Jurkat, Clone E6-1 (cell line): ENCODE results near the gene BDP1. TPM values are rescaled to one million over a fixed set of nuclear protein-coding genes. Genes with fewer than 3 reads are reported as not detected.
"Not testable (repeated sequence)": the region's sequence is repeated elsewhere in the genome, so short reads cannot be mapped to it uniquely, and the experiment has no call there.

Experiments used
- DNase-seq: peaks from one replicate; pipeline ENCODE4 v3.0.0-alpha.2; 2011; ENCODE audit warnings: low read depth, low spot score
- H3K4me3 ChIP-seq: 2 replicates; pipeline ENCODE4 v1.5.1; 2011; ENCODE audit warnings: mild to moderate bottlenecking, low read length, control low read depth, moderate library complexity
- polyA plus RNA-seq: library from polyadenylated mRNA; unstranded; fragments of >200 nt; gene quantifications from one replicate; pipeline ENCODE4 v1.2.1, GENCODE V29; 2012; ENCODE audit warnings: missing spikeins; ENCODE audit not compliant: insufficient read length, insufficient read depth

BDP1 gene, protein sequence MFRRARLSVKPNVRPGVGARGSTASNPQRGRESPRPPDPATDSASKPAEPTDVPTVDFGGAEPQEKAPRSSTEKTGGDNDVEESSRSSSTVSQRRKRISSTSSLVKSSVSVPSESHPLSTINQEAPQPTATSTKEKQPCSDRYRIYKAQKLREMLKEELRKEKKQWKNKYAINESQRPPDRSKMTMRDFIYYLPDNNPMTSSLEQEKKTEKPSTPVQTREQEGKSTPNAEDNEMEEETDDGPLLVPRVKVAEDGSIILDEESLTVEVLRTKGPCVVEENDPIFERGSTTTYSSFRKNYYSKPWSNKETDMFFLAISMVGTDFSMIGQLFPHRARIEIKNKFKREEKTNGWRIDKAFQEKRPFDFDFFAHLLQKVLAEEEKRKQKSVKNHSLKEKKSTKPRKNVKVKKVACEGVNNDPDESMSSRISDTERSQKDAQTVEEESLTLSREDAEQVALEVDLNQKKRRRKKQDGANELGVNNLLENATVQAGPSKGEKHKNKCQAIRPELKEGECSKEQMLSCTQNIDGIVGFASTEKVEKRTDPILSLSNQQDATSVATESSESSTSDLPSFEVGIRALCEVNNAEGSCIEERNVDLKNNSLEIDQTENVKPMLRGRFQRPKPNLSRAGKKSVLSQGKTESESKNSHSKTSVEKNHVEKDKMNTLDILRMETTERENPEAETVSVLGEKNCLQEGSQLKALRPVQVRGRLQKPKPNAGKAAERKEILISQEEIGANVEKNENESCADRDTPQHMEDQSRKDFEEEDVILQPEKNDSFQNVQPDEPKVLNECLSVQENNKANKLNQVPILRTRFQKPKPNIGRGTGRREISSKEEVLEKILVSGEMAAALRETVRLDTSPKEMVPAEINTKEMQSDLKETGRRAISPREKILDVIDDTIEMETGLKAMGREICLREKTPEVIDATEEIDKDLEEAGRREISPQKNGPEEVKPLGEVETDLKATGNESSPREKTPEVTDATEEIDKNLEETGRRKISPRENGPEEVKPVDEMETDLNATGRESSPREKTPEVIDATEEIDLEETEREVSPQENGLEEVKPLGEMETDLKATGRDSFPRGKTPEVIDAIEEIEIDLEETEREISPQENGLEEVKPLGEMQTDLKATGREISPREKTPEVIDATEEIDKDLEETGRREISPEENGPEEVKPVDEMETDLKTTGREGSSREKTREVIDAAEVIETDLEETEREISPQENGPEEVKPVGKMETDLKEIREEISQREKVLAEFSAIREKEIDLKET (N-terminal part only)
- 10.2 TPM for polyA plus RNA-seq

DNA sequence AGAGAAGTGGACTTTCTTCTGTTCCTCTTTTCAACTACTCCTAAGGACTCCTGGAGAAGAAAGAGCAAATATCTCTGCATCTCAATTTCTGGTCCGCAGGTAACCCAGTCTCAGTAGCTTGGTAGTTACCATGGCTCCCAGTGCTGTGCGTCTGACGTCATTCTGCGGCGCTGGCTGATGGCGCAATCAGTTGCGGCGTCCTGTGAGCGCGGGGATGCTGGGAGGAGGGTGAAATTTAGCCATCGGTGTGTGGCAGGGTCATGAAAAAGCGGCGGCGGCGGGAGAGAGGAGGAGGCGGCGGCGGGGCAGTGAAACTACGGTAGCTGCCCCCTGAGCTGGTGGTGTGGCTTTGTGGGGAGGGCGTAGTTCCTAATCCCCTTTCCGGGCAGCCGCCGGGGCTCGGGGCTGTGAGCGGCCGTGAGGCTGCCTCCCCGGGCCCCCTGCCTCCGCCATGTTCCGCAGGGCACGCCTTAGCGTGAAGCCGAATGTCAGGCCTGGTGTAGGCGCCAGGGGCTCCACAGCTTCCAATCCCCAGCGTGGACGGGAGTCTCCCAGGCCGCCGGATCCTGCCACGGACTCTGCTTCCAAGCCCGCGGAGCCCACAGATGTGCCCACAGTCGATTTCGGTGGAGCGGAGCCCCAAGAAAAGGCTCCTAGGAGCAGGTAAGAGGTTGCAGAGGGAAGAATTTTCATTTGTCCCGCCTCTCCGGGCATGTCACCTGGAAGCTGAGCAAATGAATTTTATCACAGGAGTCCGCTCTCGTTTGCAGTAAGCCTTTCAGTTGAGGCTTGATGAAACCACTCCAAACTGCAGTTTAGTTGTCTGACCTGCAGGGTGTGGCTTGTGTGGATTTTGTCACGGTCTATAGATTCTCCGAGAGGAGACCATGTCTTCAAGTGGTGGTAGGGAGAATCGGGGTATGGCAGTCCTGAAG is at the start of gene BDP1:
Gene BDP1 (plus strand): TSS at position 225 of the 935 bp plus-strand sequence. CDS start 227 bp downstream, at position 452.
- peak; percentile 91 for DNase-seq
- H3K4me3 ChIP-seq, result peak within 1 kb of the TSS; percentile 90

DNA sequence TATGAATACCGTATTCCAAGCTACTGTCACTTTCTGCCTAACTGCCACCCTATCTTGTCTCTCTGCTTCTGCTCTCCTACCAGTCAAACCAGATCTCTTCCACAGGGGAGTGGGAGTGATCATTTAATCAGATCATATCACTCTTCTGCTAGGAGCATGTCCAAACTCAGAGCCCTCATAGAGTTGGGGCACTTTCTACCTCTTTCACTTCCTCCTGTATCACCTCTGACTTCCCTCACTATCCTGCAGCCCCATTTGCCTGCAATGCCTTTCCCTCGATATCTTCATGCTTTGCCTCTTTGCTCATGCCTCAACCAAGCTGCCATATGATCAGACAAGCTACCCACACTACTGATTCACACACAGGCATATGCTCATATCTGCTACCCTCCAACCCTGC is 45.4 kb upstream of the BDP1 start:
- DNase-seq, H3K4me3 ChIP-seq: not testable (repeated sequence)

DNA sequence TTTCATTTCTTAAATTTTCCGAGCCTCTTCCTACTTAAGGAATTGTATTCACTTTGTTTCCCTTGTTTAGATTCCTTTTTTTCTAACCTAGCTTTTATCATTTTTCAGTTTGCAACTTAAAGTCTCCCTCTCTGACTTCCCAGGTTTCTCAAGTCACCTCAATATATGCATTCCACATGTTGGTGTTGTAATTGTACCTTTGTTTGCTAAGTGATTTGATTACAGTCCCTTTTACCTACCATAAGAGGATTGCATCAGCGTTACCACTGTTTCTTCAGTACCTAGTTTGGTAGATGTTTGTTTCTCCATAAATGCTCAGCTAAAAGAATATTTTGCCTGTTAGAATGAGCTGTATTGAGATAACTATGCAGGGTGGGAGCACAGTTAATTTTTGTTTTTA is 39.8 kb upstream of the BDP1 start:
- not testable (repeated sequence) for H3K4me3 ChIP-seq, DNase-seq

DNA sequence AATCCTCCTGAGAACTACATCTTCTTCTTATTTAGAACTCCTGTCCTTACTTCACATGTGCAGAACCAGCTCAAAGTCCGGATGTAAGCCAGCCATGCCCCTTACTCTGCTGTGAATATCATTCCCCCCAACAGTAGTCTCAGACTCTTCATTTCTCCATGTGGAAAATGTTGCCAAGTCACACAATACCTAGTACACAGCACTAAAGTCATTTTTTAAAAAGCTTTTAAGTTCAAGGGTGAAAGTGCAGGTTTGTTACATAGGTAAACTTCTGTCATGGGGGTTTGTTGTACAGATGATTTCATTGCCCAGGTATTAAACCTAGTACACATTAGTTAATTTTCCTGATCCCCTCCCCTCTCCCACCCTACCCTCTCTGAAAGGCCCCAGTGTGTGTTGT is 37.4 kb upstream of the BDP1 start:
- H3K4me3 ChIP-seq, DNase-seq: not testable (repeated sequence)

DNA sequence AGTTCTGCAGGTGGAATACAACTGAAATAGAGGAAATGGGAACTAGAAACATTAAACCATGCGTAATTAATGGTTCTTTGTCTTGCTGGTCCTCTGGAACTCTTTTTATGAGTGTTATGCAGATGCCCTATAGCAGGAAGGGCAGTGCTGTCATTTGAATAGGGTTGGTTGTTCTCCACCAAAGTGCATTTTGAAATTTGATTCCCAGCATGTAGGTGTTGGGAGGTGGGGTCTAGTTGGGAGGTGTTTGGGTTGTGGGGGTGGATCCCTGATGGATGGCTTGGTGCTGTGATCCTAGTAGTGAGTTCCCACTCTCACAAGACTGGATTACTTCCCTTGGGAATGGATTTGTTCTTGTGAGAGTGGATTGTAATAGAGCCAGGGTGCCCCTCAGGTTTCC is 34.2 kb upstream of the BDP1 start:
- H3K4me3 ChIP-seq, DNase-seq: not testable (repeated sequence)

DNA sequence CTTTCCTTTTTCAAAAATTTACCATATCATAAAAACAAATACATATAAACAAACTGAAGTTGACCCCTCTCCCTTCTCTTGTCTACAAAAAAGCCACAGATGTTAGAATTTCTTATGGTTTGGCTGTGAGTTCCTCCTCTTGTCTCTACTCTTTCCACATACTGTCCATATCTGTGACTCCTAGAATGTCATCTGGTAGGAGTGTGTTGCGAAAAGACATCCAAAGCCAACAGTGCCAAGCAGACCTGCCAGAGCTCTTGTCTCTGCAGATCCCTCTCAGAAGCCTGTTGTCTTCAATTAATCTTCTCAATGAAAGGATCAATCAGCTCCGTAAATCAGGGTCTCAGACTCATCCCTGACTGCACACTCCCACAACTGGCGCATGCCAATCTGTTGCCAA is 31.6 kb upstream of the BDP1 start:
- not testable (repeated sequence) for H3K4me3 ChIP-seq, DNase-seq

DNA sequence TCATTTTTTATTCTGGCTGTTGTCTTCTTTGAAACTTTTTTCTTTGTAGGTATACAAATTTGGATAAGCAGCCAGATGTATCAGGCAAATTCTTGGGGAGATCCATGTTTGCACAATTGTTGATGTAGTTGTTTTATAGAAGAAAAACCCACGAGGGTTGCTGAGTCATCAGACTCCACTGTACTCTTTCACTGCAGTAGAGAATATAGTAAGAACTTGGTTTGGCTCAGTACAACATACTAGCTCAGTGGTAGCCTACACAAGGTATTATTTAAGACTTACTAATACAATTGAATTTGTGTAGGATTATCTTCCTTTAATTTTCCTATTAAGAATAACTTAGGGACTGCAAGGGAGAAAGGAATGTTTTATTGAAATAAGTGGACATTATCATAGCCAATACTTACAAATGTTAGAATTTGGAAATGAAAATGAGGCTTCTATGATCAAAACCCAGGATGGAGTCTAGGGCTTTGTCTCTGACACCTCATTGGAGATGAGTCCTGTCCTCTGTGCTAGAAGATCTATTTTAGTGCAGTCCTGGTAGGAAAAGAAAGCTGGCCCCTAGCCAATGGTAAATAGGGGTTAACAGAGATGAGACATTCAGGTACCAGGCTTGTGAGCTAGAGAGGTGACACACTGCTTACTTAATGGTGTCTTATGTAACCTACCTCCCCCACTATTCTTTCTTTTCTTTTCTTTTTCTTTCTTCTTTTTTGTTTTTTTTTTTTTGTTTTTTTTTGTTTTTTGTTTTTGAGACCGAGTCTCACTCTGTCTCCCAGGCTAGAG is 28.6 kb upstream of the BDP1 start:
- DNase-seq, H3K4me3 ChIP-seq: not testable (repeated sequence)

DNA sequence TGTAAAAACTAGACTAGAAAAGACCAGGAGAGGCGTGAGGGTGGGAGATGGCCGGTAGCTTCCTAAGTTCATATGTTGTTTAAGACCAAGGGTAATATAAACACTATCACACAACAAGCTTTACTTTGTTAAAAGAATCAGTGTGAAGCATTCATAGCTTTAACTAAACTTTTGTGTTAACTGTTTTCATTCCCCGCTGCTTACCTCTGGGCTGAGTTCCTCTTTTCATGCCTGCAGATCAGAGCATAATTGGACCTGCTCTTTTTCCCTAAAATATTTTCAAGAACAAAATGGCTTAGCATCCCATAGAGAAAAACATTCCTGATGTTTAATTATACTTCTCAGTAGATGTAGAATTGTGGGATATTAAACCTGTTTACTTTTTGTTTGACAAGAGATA is 23.0 kb upstream of the BDP1 start:
- not testable (repeated sequence) for DNase-seq, H3K4me3 ChIP-seq

DNA sequence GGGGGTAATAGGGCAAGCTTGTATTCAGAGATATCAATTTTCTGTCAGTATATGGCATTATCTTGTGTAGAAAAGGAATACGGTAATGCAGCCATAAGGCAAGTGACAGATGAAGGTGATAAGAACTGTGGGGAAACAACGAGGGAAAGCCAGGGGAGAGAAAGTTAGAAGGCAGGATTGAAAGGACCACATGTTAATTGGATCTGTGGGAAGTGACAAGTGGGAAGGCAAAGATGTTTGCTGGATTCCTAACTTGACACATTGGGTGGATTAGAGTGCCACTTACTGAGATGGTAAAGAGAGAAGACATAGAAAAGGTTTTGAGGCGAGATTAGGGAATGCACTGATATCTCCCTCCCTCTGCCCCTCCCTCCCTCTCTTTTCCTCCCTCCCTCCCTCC is 20.6 kb upstream of the BDP1 start:
- not testable (repeated sequence) for DNase-seq

DNA sequence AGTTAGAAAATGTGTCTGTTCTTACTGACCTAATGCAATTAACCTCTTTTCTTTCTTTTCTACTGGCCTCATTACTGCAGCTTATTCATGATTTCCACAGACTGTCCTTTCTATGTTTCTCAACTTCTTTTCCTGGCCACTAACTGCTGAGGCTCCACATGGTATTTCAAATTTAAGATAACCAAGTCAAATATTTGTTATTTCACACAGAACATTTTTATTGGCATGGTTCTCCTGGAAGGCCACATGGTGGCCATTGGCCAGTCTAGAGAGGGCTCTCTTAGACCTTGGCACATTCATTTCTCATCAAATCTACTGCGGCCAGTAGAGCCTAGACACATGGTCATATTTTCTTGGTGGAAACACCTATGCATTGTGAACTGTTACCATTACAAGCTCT is 13.9 kb upstream of the BDP1 start:
- not testable (repeated sequence) for H3K4me3 ChIP-seq, DNase-seq

More for the DNA sequence above, 20.6 kb upstream of the BDP1 start:
- H3K4me3 ChIP-seq, result not testable (repeated sequence)

DNA sequence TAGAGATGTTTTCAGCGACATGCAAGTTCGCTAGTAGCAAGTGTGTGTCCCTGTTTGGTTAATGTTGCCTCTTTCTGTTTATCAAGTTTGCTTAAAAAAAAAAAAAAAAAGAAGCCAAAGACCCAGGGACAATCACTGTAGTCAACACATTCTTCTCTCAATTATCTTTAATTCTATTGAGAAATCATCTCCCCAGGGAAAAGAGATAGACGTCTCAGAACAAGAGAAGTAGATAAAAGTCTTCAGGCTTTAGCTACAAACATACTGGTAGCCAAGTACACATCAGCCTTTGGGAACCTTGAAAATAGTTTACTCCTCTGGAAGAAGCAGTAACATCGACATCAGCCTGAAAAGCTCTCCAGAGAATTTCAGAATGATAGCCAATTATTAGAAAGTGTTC is 11.6 kb upstream of the BDP1 start:
- not testable (repeated sequence) for H3K4me3 ChIP-seq, DNase-seq

DNA sequence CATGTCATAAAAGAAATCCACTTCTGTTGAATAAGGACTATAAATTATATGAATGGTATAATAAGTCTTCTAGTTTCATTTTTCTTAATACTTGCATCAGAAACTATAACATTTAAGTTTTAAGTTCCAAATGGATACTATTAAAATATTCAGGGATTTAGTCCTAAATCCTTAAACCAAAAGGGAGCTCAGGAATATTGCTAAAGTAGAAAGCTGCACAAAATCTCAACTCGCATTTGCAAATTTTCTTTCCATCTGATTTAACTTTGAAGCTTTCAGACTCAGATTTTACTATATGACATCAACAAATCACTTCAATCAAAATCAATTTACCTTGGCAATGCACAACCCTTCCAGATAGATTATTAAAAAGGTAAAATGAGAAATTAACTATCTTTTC is 10.4 kb upstream of the BDP1 start:
- DNase-seq, H3K4me3 ChIP-seq: not testable (repeated sequence)

DNA sequence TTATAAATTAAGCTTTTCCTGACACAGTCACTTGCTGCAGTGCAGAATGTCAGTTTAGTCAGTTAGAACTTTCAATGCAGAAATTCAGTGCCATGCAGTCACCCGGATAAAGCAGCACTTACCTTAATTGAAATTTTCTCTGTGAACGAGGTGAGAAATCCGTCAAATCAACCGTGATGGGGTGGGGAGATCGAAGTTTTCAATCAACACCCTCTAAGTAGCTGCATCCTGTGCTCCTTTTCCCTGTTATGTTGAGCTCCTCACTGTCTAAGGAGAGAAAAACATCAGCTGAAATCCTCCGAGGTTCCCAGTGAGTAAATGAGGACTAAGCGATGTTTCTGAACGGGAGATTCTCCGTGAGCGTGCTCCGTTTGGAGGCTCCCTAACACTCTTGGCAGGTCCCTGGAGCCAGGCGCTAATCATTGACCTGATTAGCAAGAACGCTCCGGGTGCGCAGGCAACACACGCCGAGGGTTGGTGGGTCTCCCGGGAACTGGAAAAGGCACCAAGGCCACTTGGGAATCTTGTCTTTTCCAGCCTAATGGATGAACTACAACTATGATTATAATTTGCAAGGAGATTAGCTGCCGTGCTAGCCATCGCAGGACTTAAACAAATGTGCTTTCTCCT is 9.8 kb upstream of the BDP1 start:
- H3K4me3 ChIP-seq, DNase-seq: not testable (repeated sequence)

DNA sequence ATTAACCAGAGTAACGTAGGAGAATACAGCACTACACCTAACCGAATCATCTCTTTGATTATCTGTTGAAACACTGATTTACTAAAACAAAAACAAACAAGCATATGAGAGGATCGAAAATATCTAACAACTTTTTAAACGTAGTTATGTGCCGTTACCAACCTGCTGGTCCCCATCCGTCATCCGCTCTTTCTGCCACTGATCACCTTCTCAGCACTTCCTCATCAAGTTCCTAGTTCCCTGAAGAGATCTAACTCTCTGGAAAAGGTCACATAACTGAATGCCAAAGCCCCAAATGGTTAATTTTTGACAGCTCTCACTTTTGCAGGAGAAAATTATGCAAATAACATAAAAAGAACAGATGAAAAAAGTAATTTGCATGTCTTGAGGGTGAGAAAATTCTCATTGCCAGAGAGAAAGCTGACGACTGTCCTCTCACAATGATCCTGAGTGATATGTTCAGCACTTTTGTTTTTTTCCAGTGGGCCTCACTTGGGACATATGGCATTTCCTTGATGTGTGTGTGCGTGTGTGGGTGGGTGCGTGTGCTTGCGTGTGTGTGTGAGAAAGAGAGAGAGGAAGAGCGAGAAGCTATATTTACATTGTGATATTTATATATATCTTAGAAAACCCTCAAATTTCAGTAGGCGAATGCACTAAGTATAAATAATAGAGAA is 8.8 kb upstream of the BDP1 start:
- H3K4me3 ChIP-seq, DNase-seq: not testable (repeated sequence)

DNA sequence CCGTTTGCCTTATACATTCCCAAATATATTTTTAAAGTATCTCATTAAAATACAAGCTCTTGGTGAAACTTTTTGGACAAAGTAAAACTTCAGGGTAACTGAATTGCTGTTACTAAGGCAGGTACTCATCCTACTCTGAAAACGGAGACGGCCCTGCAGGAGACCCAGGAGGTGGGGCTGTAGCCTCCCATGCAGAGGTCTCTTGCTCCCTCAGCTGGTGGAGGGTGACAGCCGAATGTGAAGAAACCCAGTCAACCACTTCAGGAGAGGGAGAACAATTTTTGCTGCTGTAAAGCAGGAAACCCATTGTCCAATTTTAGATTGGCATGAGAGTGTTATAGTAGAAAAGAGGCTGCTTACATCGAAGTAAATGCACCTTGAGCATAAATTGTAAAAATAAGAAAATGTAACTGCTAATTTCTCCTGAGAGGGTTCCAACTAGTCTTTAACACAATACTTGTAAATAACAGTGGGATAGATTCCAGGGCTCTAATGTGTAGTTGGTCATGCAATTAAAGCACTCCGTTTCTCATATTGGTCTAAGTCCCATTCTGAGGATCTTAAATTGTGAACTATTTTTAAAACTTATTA is 8.1 kb upstream of the BDP1 start:
- peak; percentile 23 for DNase-seq
- H3K4me3 ChIP-seq, result not testable (repeated sequence)

DNA sequence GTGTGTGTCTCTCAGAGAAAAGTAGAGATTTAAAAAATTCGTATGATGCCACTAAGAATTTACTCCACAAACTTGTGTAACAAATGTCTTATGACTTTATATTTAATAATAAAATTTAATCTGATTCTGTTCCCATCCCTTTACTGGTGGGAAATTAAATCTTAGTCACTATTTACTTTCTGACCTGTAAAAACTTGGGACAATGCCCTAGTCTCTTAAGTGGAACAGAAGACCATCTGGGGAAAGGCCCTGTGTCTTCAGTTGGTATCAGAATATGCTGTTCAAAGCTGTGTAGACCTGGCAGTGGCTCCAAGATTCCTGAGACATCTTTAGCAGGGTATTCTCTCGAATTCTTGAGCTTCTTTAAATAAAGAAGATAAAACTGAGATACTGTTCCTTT is 2.6 kb upstream of the BDP1 start:
- no peak for DNase-seq
- no peak overlapping the region for H3K4me3 ChIP-seq
